Caco-2 (cell line): ENCODE measurements around the gene TOM1. TPM values are rescaled to one million over a fixed set of nuclear protein-coding genes. Genes with fewer than 3 reads are reported as not detected.
A peak's percentile ranks its signal among the peaks of the same experiment; 100 is the strongest.

Source experiments
- BruUV-seq: library from RNA; stranded (reverse); fragments of 400-500 nt; replicated peaks from 2 replicates; lab custom pipeline; 2021; lab: Mats Ljungman, UMichigan
- CTCF ChIA-PET: fragments of 300-600 bp; sonication (Branson Sonifier 250); formaldehyde crosslinking; loops from one replicate; lab custom pipeline; 2022; ENCODE audit warnings: antibody characterized with exemption; lab: Charles Lee
- POLR2A ChIA-PET: fragments of 300-600 bp; sonication (Branson Sonifier 250); formaldehyde crosslinking; loops from one replicate; lab custom pipeline; 2022; ENCODE audit warnings: antibody characterized with exemption; lab: Charles Lee
- DNase-seq, 2 experiments: peaks; one replicate each; pipeline versions ENCODE4 v3.0.0 to v3.0.0-alpha.2; 2020 to 2022
- H3K27me3 ChIP-seq: replicated peaks from 2 replicates; pipeline ENCODE4 v1.6.0; 2011; ENCODE audit warnings: low read length; ENCODE audit not compliant: control insufficient read depth, insufficient read depth
- H3K36me3 ChIP-seq: 2 replicates; pipeline ENCODE4 v1.5.1; 2011; ENCODE audit warnings: low read length; ENCODE audit not compliant: control insufficient read depth, insufficient read depth
- H3K4me1 ChIP-seq: fragments of 250-450 bp; sonication (Bioruptor Pico); 2 replicates; pipeline ENCODE4 v1.5.1; 2020; ENCODE audit warnings: mild to moderate bottlenecking
- H3K4me3 ChIP-seq: 2 replicates; pipeline ENCODE4 v1.5.1; 2011; ENCODE audit warnings: low read depth, mild to moderate bottlenecking, control low read depth, low read length
- H3K9me3 ChIP-seq: fragments of 250-450 bp; sonication (Bioruptor Pico); 2 replicates; pipeline ENCODE4 v1.5.1; 2020; ENCODE audit warnings: mild to moderate bottlenecking, moderate library complexity
- H3K27ac Mint-ChIP-seq: one replicate; pipeline ENCODE4 v1.8.0; 2022; ENCODE audit warnings: mixed read lengths; ENCODE audit not compliant: unreplicated experiment
- H3K27me3 Mint-ChIP-seq: one replicate; pipeline ENCODE4 v1.8.0; 2022; ENCODE audit warnings: mixed read lengths; ENCODE audit not compliant: insufficient read depth, unreplicated experiment
- H3K36me3 Mint-ChIP-seq: one replicate; pipeline ENCODE4 v1.8.0; 2022; ENCODE audit warnings: mild to moderate bottlenecking, mixed read lengths; ENCODE audit not compliant: insufficient read depth, unreplicated experiment
- H3K4me1 Mint-ChIP-seq: one replicate; pipeline ENCODE4 v1.8.0; 2022; ENCODE audit warnings: low read depth, mixed read lengths; ENCODE audit not compliant: unreplicated experiment
- H3K4me3 Mint-ChIP-seq: one replicate; pipeline ENCODE4 v1.8.0; 2022; ENCODE audit warnings: mild to moderate bottlenecking, moderate library complexity, mixed read lengths; ENCODE audit not compliant: unreplicated experiment
- H3K9me3 Mint-ChIP-seq: one replicate; pipeline ENCODE4 v1.8.0; 2022; ENCODE audit warnings: mixed read lengths; ENCODE audit not compliant: unreplicated experiment
- CTCF ChIP-seq, 2 experiments: fragments of 200-600 bp in 1 of 2; IDR thresholded peaks; 1 replicate in 1 of 2; 2 replicates in 1 of 2; pipeline versions ENCODE4 v1.5.1 to v1.8.0; 2011 to 2022; ENCODE audit warnings: antibody characterized with exemption in 1 of 2, control low read depth in 1 of 2, inconsistent platforms in 1 of 2, low read depth in 1 of 2, low read length in 1 of 2, mild to moderate bottlenecking in 1 of 2, moderate library complexity in 1 of 2; ENCODE audit not compliant: insufficient read depth in 1 of 2, severe bottlenecking in 1 of 2, unreplicated experiment in 1 of 2
- intact Hi-C: fragments of 100-400 bp; cut with micrococcal nuclease; formaldehyde crosslinking; loops from one replicate; pipeline ENCODE4 v1.10.0; 2022; ENCODE audit not compliant: unreplicated experiment
- total RNA-seq: library from RNA; stranded (reverse); gene quantifications from 2 replicates; pipeline ENCODE4 v1.2.3, GENCODE V29; 2022

Gene TOM1
- total RNA-seq, 1 experiment from 2014 or later: 47.4 TPM

- Histone ChIP-seq H3K4me1 (peaks cover 49% of the 10 kb centered on the region), H3K4me3 (no peak overlapping the region), H3K27me3 (no peaks in the 10 kb centered on the region), H3K36me3 (peaks cover 2% of the 10 kb centered on the region), H3K9me3 (no peaks in the 10 kb centered on the region)
- Mint-ChIP-seq H3K27me3 (no peaks in the 10 kb centered on the region), H3K27ac (peak overlapping the region; percentile 96), H3K4me1 (peaks cover 47% of the 10 kb centered on the region), H3K36me3 (peaks cover 64% of the 10 kb centered on the region), H3K9me3 (no peaks in the 10 kb centered on the region), H3K4me3 (peak overlapping the region; percentile 94)
- DNase-seq: peak; percentile 92 to 96
- intact Hi-C loops: loop anchor here (1.0 to 2.0 kb wide), 2 partner anchors 12 to 19 kb away; no protein-coding TSS in a partner anchor
- ChIA-PET CTCF (interaction anchor here (1.2 kb wide), 1 partner anchor 10 kb away, joined by 4 read pairs; no protein-coding TSS in a partner anchor), POLR2A (no interaction called here)
- no TSS peak for BruUV-seq
- TF ChIP-seq CTCF (IDR thresholded peaks at IDR 0.05; ENCODE audit: insufficient read depth in 1 of 2, low read depth in 1 of 2, low read length in 1 of 2, severe bottlenecking in 1 of 2, unreplicated experiment in 1 of 2): no peak
These were observed 79.7 kb downstream of the TOM1 start for GRCh38 chr22:35379146-35379993.

GRCh38 chr22:35380013-35380412, 80.3 kb downstream of the TOM1 start:
- BruUV-seq: no TSS peak

More at GRCh38 chr22:35380013-35380412, 80.3 kb downstream of the TOM1 start:
- POLR2A ChIA-PET: no interaction called here
- Mint-ChIP-seq H3K27me3 (no peaks in the 10 kb centered on the region), H3K4me1 (peaks cover 47% of the 10 kb centered on the region), H3K9me3 (no peaks in the 10 kb centered on the region), H3K4me3 (peak overlapping the region; percentile 94), H3K27ac (peak overlapping the region; percentile 96), H3K36me3 (peaks cover 71% of the 10 kb centered on the region)
- peaks cover 49% of the 10 kb centered on the region for H3K4me1 ChIP-seq
- no peak for TF ChIP-seq CTCF (IDR thresholded peaks at IDR 0.05; ENCODE audit: insufficient read depth in 1 of 2, low read depth in 1 of 2, low read length in 1 of 2, severe bottlenecking in 1 of 2, unreplicated experiment in 1 of 2)
- H3K9me3 ChIP-seq: no peaks in the 10 kb centered on the region
- intact Hi-C loops: loop anchor here (2.0 kb wide), 1 partner anchor 29 kb away; no protein-coding TSS in a partner anchor
- CTCF ChIA-PET: interaction anchor here (0.6 to 1.4 kb wide), 2 partner anchors 29 to 40 kb away, joined by 3 to 5 read pairs; no protein-coding TSS in a partner anchor
- H3K36me3 ChIP-seq: peaks cover 2% of the 10 kb centered on the region
- H3K4me3 ChIP-seq: no peak overlapping the region
- DNase-seq: peak in 1 of 2 experiments; percentile 49
- no peaks in the 10 kb centered on the region for H3K27me3 ChIP-seq
